HG02852 (cell line): Measurements from ENCODE around the gene PNLIP.

Source experiments
- ATAC-seq: cut with Tn5 transposase; IDR thresholded peaks from one replicate; pipeline ENCODE4 v1.9.1; 2021; ENCODE audit warnings: mild to moderate bottlenecking, moderate library complexity; ENCODE audit not compliant: unreplicated experiment

Gene PNLIP

GRCh38 chr10:116613471-116613870 lies 67.7 kb downstream of the PNLIP start:
- ATAC-seq, result no peak

DNA sequence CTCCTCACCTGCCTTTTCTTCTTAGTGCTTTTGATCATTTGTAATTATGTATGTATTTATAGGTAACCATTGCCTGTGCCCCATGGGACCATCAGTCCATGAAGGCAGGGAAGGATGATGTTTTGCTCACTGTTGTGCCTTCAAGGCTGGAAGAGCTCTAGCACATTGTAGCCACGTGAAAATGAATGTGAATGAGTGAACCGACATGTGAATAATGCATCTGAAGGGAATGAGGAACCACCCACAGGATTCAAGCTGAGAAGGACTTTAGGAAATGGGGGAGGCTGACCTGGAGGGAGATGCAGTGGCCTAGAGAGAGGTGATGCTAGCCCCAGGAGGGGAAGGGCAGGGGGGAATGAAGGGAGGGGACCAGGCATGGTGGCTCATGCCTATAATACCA lies 69.1 kb downstream of the PNLIP start:
- no peak for ATAC-seq

GRCh38 chr10:116615199-116615776 lies 69.6 kb downstream of the PNLIP start:
- no peak for ATAC-seq
